GM19467 (cell line): ENCODE measurements around the gene DPAGT1.

ENCODE experiments used
- ATAC-seq: cut with Tn5 transposase; IDR thresholded peaks from one replicate; pipeline ENCODE4 v1.9.1; 2021; ENCODE audit warnings: mild to moderate bottlenecking, moderate library complexity; ENCODE audit not compliant: unreplicated experiment

The DPAGT1 gene

GRCh38 chr11:119094816-119095065, 6.9 kb downstream of the DPAGT1 start:
- peak; percentile 38 for ATAC-seq

GRCh38 chr11:119093942-119094815, 7.5 kb downstream of the DPAGT1 start:
- peak; percentile 5 for ATAC-seq

GRCh38 chr11:119092880-119093842, 8.5 kb downstream of the DPAGT1 start:
- no peak for ATAC-seq

- no peak for ATAC-seq
These were observed 9.4 kb downstream of the DPAGT1 start for GRCh38 chr11:119091966-119092879.

GRCh38 chr11:119091178-119091577, 10.5 kb downstream of the DPAGT1 start:
- ATAC-seq, result no peak

GRCh38 chr11:119089319-119089718, 12.3 kb downstream of the DPAGT1 start:
- ATAC-seq, result no peak

GRCh38 chr11:119088406-119088805, 13.2 kb downstream of the DPAGT1 start:
- no peak for ATAC-seq

GRCh38 chr11:119087747-119088241, 13.9 kb downstream of the DPAGT1 start:
- no peak for ATAC-seq

GRCh38 chr11:119087123-119087522, 14.5 kb downstream of the DPAGT1 start:
- ATAC-seq, result no peak

GRCh38 chr11:119085437-119085847, 16.2 kb downstream of the DPAGT1 start:
- no peak for ATAC-seq

- peak; percentile 78 for ATAC-seq
These were observed 16.8 kb downstream of the DPAGT1 start, which contains the start of gene HMBS for GRCh38 chr11:119084663-119085436. Gene HMBS (plus strand): TSS chr11:119084881. CDS start chr11:119085034, 153 bp downstream.

- ATAC-seq, result no peak
These were observed 19.9 kb downstream of the DPAGT1 start for GRCh38 chr11:119081682-119082260.

- ATAC-seq, result no peak
These were observed 22.8 kb downstream of the DPAGT1 start for GRCh38 chr11:119078675-119079420.

GRCh38 chr11:119077839-119078238, 23.8 kb downstream of the DPAGT1 start:
- ATAC-seq, result no peak

- peak; percentile 85 for ATAC-seq
These were observed 34.1 kb downstream of the DPAGT1 start, which contains the start of gene VPS11 for GRCh38 chr11:119067371-119068222. Gene VPS11 (plus strand): TSS chr11:119067818. CDS start chr11:119067824, 6 bp downstream.

GRCh38 chr11:119065369-119065768, 36.3 kb downstream of the DPAGT1 start:
- no peak for ATAC-seq

GRCh38 chr11:119062779-119063178, 38.9 kb downstream of the DPAGT1 start:
- no peak for ATAC-seq

- no peak for ATAC-seq
These were observed 40.4 kb downstream of the DPAGT1 start for GRCh38 chr11:119061256-119061655.
